NCI-H2227 treated with DMSO at 0.1 percent for 48 hours (cell line): ENCODE data around the gene KRT81.
"Not testable (repeated sequence)": the region's sequence is repeated elsewhere in the genome, so short reads cannot be mapped to it uniquely, and the experiment has no call there.

ENCODE experiments used
- DNase-seq: peaks from one replicate; lab custom pipeline; 2025; lab: John Stamatoyannopoulos, UW

KRT81 gene

GRCh38 chr12:52274521-52275120 is 16.7 kb downstream of the KRT81 start, which contains the start of gene KRT86:
Gene KRT86, plus strand, starts transcription at chr12:52274645. Its CDS starts 27,272 bp downstream, at chr12:52301917.
- DNase-seq, result no peak

- no peak for DNase-seq
These were observed 20.2 kb downstream of the KRT81 start for GRCh38 chr12:52271158-52271557.

- DNase-seq, result no peak
These were observed 20.7 kb downstream of the KRT81 start for GRCh38 chr12:52270541-52271070.

- DNase-seq, result no peak
These were observed 23.1 kb downstream of the KRT81 start for GRCh38 chr12:52268212-52268611.

- DNase-seq, result no peak
These were observed 23.6 kb downstream of the KRT81 start for GRCh38 chr12:52267699-52268098.

- no peak for DNase-seq
These were observed 24.1 kb downstream of the KRT81 start for GRCh38 chr12:52267266-52267665.

GRCh38 chr12:52266514-52266913 is 24.8 kb downstream of the KRT81 start:
- DNase-seq, result no peak

GRCh38 chr12:52264435-52264825 is 26.9 kb downstream of the KRT81 start:
- no peak for DNase-seq

- DNase-seq, result no peak
These were observed 27.4 kb downstream of the KRT81 start for GRCh38 chr12:52263761-52264434.

- no peak for DNase-seq
These were observed 29.0 kb downstream of the KRT81 start for GRCh38 chr12:52262286-52262685.

GRCh38 chr12:52261208-52261484 is 30.2 kb downstream of the KRT81 start:
- DNase-seq, result no peak

- no peak for DNase-seq
These were observed 30.8 kb downstream of the KRT81 start for GRCh38 chr12:52260361-52261207.

GRCh38 chr12:52259657-52260243 is 31.6 kb downstream of the KRT81 start:
- DNase-seq, result no peak

- no peak for DNase-seq
These were observed 32.9 kb downstream of the KRT81 start for GRCh38 chr12:52258335-52258901.

- not testable (repeated sequence) for DNase-seq
These were observed 33.4 kb downstream of the KRT81 start for GRCh38 chr12:52257922-52258321.

- no peak for DNase-seq
These were observed 34.2 kb downstream of the KRT81 start for GRCh38 chr12:52257074-52257551.

- DNase-seq, result no peak
These were observed 34.8 kb downstream of the KRT81 start for GRCh38 chr12:52256584-52256935.

- no peak for DNase-seq
These were observed 35.3 kb downstream of the KRT81 start for GRCh38 chr12:52255926-52256583.

GRCh38 chr12:52254965-52255751 is 36.2 kb downstream of the KRT81 start:
- DNase-seq, result no peak

GRCh38 chr12:52254180-52254964 is 37.0 kb downstream of the KRT81 start:
- no peak for DNase-seq
